Right cardiac atrium (tissue), 5 donors: ENCODE results near the gene TULP4. TPM values are rescaled to one million over a fixed set of nuclear protein-coding genes. Genes with fewer than 3 reads are reported as not detected.
"Not testable (repeated sequence)": the region's sequence is repeated elsewhere in the genome, so short reads cannot be mapped to it uniquely, and the experiment has no call there.

ENCODE experiments used
- ATAC-seq, 2 donors: fragments of 200-7000 bp; cut with Tn5 transposase; one replicate each; pipeline versions ENCODE4 v1.8.0 to v1.9.1; 2020; ENCODE audit warnings: moderate library complexity in 2 of 2, mild to moderate bottlenecking in 1 of 2
- DNase-seq, 3 donors: peaks; one replicate each; pipeline ENCODE4 v3.0.0-alpha.2; 2020
- H3K27ac ChIP-seq: one replicate; pipeline ENCODE4 v1.5.1; 2013; ENCODE audit warnings: mild to moderate bottlenecking, low read length, control low read depth, moderate library complexity
- H3K27me3 ChIP-seq: one replicate; pipeline ENCODE4 v1.6.1; 2013; ENCODE audit not compliant: control insufficient read depth, insufficient read depth
- H3K4me1 ChIP-seq: one replicate; pipeline ENCODE4 v1.6.1; 2013; ENCODE audit warnings: low read length; ENCODE audit not compliant: control insufficient read depth, insufficient read depth
- H3K4me3 ChIP-seq: one replicate; pipeline ENCODE4 v1.5.1; 2013; ENCODE audit warnings: low read length, control low read depth
- H3K9me3 ChIP-seq: one replicate; pipeline ENCODE4 v1.6.1; 2013; ENCODE audit warnings: low read length; ENCODE audit not compliant: control insufficient read depth
- WGBS: extraction: QIAGEN DNeasy Blood & Tissue Kit; methylation state at CpG from one replicate; pipeline ENCODE4 v1.1.7; 2013; 5-methylcytosine and 5-hydroxymethylcytosine counted together
- intact Hi-C, 4 donors: fragments of 100-400 bp; cut with DNase I; formaldehyde crosslinking; loops; one replicate each; pipeline versions ENCODE4 v1.11.0 to v1.14.0; 2022 to 2023
- polyA plus RNA-seq: library from polyadenylated mRNA; stranded (reverse); fragments of 200-250 nt; gene quantifications from one replicate; pipeline ENCODE4 v1.2.3, GENCODE V29; 2013
- total RNA-seq, 4 donors: library from RNA; stranded (reverse); fragmentation: NEBNext Ultra II Directional; extraction: Animal tissue kit (Norgen Biotek cat#: 25700); gene quantifications; one replicate each; pipeline ENCODE4 v1.2.1, GENCODE V29; 2021
- donor health status: healthy with polysubstance abuse.
- donor health status: DM: no; HTN: yes; CAD: no.
- donor health status: DM: no; HTN: no; CAD: no.
- donor health status: DM: no; HTN: yes; CAD: no; lungs with severe emphysema.
- donor health status: DM: yes; HTN: yes; CAD: no.

The TULP4 gene
- total and polyA plus RNA-seq, 5 donors, result 14.7 to 228 (median 171) TPM

- 69% methylated on average over 15 of the region's 15 CpGs for WGBS
- H3K4me3 ChIP-seq, result no peak overlapping the region
- peak in 1 of 3 donors; percentile 60 for DNase-seq
- peaks cover 3% of the 10 kb centered on the region for H3K4me1 ChIP-seq
- H3K27me3 ChIP-seq, result no peaks in the 10 kb centered on the region
- peak; percentile 37 to 73 for ATAC-seq
- intact Hi-C loops, result no loop called here
- no peaks in the 10 kb centered on the region for H3K9me3 ChIP-seq
- H3K27ac ChIP-seq, result no peak overlapping the region
Measured at GRCh38 chr6:158475344-158476302, 163.4 kb downstream of the TULP4 start.

- WGBS, result 94% methylated on average over 12 of the region's 12 CpGs
- ATAC-seq (no peak), DNase-seq (no peak)
- H3K27ac ChIP-seq, result no peak overlapping the region
- H3K4me3 ChIP-seq, result no peak overlapping the region
- intact Hi-C loops, result no loop called here
- H3K27me3 ChIP-seq, result no peaks in the 10 kb centered on the region
- peaks cover 3% of the 10 kb centered on the region for H3K4me1 ChIP-seq
- H3K9me3 ChIP-seq, result no peaks in the 10 kb centered on the region
Measured at GRCh38 chr6:158476389-158476788, 164.1 kb downstream of the TULP4 start.

- H3K4me1 ChIP-seq, H3K9me3 ChIP-seq, H3K4me3 ChIP-seq, H3K27ac ChIP-seq, ATAC-seq, DNase-seq, intact Hi-C loops, H3K27me3 ChIP-seq: not testable (repeated sequence)
- WGBS, result 98% methylated on average over 4 of the region's 4 CpGs
Measured at GRCh38 chr6:158477722-158478121, 165.5 kb downstream of the TULP4 start.

GRCh38 chr6:158480989-158481388, 168.7 kb downstream of the TULP4 start:
- intact Hi-C loops, result no loop called here
- no peaks in the 10 kb centered on the region for H3K4me1 ChIP-seq
- H3K4me3 ChIP-seq, result no peak overlapping the region
- peak in 1 of 3 donors; percentile 51 for DNase-seq
- no peaks in the 10 kb centered on the region for H3K27me3 ChIP-seq
- H3K9me3 ChIP-seq, result no peaks in the 10 kb centered on the region
- H3K27ac ChIP-seq, result no peak overlapping the region
- 93% methylated on average over 20 of the region's 20 CpGs for WGBS
- ATAC-seq, result no peak

GRCh38 chr6:158481690-158482473, 169.6 kb downstream of the TULP4 start:
- H3K4me1 ChIP-seq, result no peaks in the 10 kb centered on the region
- no peaks in the 10 kb centered on the region for H3K27me3 ChIP-seq
- 92% methylated on average over 12 of the region's 12 CpGs for WGBS
- no peak for DNase-seq
- no peak for ATAC-seq
- H3K4me3 ChIP-seq, result no peak overlapping the region
- intact Hi-C loops, result no loop called here
- no peaks in the 10 kb centered on the region for H3K9me3 ChIP-seq
- H3K27ac ChIP-seq, result no peak overlapping the region

GRCh38 chr6:158485431-158485830, 173.2 kb downstream of the TULP4 start:
- intact Hi-C loops, result no loop called here
- DNase-seq, result no peak
- Histone ChIP-seq H3K27ac (no peak overlapping the region), H3K9me3 (no peaks in the 10 kb centered on the region), H3K4me3 (no peak overlapping the region), H3K4me1 (no peaks in the 10 kb centered on the region), H3K27me3 (no peaks in the 10 kb centered on the region)
- WGBS, result 98% methylated on average over 2 of the region's 2 CpGs
- no peak for ATAC-seq

GRCh38 chr6:158487495-158487894, 175.2 kb downstream of the TULP4 start:
- WGBS, result 90% methylated on average over 5 of the region's 5 CpGs

GRCh38 chr6:158488065-158488464, 175.8 kb downstream of the TULP4 start:
- H3K4me3 ChIP-seq, result no peak overlapping the region
- intact Hi-C loops, result no loop called here
- no peak for DNase-seq
- H3K27me3 ChIP-seq, result no peaks in the 10 kb centered on the region
- H3K27ac ChIP-seq, result no peak overlapping the region
- ATAC-seq, result no peak
- WGBS, result 86% methylated on average over 4 of the region's 4 CpGs
- no peaks in the 10 kb centered on the region for H3K9me3 ChIP-seq
- H3K4me1 ChIP-seq, result no peaks in the 10 kb centered on the region

More at GRCh38 chr6:158487495-158487894, 175.2 kb downstream of the TULP4 start:
- DNase-seq, result no peak
- no peak for ATAC-seq
- Histone ChIP-seq H3K27ac (no peak overlapping the region), H3K4me3 (no peak overlapping the region), H3K27me3 (no peaks in the 10 kb centered on the region), H3K9me3 (no peaks in the 10 kb centered on the region), H3K4me1 (no peaks in the 10 kb centered on the region)
- intact Hi-C loops, result no loop called here

- intact Hi-C loops, result no loop called here
- Histone ChIP-seq H3K4me3 (no peak overlapping the region), H3K4me1 (no peaks in the 10 kb centered on the region), H3K9me3 (no peaks in the 10 kb centered on the region), H3K27me3 (no peaks in the 10 kb centered on the region), H3K27ac (no peak overlapping the region)
- WGBS, result 80% methylated on average over 4 of the region's 4 CpGs
- ATAC-seq (no peak), DNase-seq (no peak)
Measured at GRCh38 chr6:158489441-158489840, 177.2 kb downstream of the TULP4 start.

- H3K27ac ChIP-seq, result no peak overlapping the region
- H3K4me1 ChIP-seq, result no peaks in the 10 kb centered on the region
- intact Hi-C loops, result no loop called here
- no peaks in the 10 kb centered on the region for H3K27me3 ChIP-seq
- DNase-seq (no peak), ATAC-seq (no peak)
- 91% methylated on average over 3 of the region's 3 CpGs for WGBS
- H3K9me3 ChIP-seq, result no peaks in the 10 kb centered on the region
- no peak overlapping the region for H3K4me3 ChIP-seq
Measured at GRCh38 chr6:158492881-158493280, 180.6 kb downstream of the TULP4 start.

- intact Hi-C loops, result no loop called here
- no peaks in the 10 kb centered on the region for H3K4me1 ChIP-seq
- 97% methylated on average over 3 of the region's 3 CpGs for WGBS
- DNase-seq (no peak), ATAC-seq (no peak)
- H3K27me3 ChIP-seq, result no peaks in the 10 kb centered on the region
- H3K27ac ChIP-seq, result no peak overlapping the region
- H3K9me3 ChIP-seq, result no peaks in the 10 kb centered on the region
- H3K4me3 ChIP-seq, result no peak overlapping the region
Measured at GRCh38 chr6:158496700-158497099, 184.4 kb downstream of the TULP4 start.
